Stimulated activated CD4-positive, alpha-beta T cell treated with anti-CD3 and anti-CD28 coated beads, Interleukin-4, amount 100 ng/mL, for 1 hour (primary cell): ENCODE results near the gene ARID1B.

Experiments
- DNase-seq: peaks from one replicate; pipeline ENCODE4 v3.0.0-alpha.2; 2020

Gene ARID1B

GRCh38 chr6:157063176-157063905, 286.2 kb downstream of the ARID1B start:
- DNase-seq = no peak

DNA sequence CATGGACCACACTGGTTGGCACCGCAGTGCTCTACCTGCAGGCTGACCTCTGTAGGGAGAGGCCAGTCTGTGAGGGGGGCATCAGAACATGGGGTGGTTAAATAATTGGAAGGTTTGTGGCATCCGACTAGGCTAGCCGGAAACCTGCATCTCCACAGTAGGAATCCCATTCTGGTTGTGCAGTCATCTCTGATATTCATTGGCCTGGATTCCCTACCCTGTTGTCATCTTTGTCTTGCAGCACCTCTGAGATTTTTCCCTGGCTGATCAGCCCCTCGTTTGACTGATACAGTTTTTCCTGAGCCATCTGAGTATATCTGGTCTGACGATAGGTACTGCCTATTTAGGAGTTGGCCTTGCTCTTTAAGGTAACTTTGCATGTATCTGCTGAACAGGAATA, 286.7 kb downstream of the ARID1B start:
- no peak for DNase-seq

DNA sequence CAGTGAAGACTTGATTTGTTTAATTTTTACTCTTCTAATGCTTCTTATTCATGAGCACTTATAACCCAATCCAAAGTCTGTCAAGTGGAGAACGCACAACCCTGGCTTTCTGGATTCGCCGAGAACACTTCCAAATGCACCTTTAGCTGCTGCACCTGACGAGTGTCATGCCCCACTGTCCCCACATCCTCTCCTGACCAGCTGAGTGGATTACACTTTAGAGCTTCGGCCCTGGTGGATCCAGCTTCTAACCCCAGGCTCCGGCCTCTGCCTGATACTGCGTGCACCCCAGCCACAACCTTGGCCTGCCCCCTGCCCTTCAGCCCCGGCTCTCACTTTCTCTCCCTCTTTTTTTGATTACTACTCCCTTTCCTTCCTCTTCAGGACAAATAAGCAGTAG, 287.3 kb downstream of the ARID1B start:
- no peak for DNase-seq

GRCh38 chr6:157065366-157065765, 288.2 kb downstream of the ARID1B start:
- no peak for DNase-seq

DNA sequence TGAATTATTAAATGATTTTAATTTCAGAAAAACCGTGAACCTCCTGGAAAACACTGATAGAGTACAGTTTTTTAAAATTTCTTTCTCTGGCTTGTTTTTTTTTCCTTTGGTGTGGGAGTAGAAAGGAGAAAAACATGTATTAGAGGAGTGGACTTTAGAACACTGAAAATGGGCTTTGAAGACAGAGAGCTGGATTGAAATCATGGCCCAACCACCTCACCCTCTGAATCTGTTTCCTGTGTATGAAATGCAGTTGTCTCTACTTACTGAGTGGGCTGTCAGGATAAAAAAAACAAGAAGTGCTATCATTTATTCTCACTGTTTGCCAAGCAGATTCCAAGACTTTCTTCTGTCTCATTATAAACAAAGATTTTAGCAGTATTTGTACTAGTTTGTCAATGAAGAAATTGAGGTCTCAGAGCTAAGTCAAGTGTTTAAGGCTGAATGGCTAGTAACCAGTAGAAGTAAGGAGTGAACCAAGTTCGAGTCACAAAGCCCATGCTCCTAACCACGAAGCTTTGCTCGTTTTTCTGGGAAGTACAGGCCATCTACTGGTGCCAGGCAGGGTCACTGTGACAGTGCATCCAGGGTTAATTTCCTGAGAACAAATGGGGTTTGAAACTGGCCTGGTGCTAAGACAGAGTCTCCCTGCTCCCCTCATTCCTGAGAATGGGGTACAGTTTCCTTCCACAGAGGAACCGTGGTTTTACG, 289.8 kb downstream of the ARID1B start:
- no peak for DNase-seq

- no peak for DNase-seq
Measured at GRCh38 chr6:157067507-157067906, 290.3 kb downstream of the ARID1B start.

DNA sequence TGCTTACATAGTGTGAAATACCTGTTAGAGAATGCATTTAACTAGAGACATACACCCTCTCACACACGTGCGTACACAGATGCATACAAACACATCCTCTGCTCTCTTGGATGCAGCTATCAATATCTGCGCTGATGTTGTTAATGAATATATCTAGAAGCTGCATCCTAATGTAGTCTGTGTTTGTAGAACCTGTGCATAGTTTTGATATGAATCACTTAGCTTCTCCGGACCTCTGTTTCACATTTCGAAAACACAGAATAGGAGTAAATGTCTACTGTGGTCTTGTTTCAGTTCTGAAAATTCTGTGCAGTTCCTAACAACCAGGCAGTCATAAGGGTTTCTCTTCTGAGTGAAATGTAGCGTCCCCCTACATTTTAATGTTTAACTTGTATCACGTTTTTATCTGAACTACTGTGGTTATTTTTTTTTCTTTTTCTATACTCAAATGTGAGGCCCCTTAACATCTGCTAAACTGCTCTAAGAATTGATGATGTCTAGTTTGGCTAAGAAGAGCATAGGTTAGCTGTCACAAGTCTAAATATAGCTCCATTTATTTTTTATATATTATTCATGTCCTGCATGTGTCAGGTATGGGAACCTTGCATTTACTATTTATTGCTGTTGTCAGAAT, 291.6 kb downstream of the ARID1B start:
- DNase-seq = no peak

DNA sequence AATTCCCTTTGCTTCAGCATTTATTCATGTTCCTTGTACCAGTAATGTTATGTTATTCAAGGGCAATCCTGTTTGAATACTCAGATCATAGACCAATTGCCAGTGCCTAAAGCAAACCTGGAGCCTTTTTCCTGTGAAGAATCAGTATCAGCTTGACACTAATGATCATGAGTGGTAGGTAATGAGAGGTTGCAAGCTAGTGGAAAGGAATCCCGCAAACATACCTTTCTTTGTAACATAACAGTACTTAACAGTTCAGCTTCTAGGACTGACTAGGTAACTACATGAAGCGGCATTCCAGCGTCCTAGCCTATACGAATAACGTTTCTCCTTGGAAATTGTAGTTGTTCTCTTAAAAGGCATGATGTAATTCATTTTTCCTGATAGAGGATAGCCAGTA, 292.4 kb downstream of the ARID1B start:
- DNase-seq = no peak

DNA sequence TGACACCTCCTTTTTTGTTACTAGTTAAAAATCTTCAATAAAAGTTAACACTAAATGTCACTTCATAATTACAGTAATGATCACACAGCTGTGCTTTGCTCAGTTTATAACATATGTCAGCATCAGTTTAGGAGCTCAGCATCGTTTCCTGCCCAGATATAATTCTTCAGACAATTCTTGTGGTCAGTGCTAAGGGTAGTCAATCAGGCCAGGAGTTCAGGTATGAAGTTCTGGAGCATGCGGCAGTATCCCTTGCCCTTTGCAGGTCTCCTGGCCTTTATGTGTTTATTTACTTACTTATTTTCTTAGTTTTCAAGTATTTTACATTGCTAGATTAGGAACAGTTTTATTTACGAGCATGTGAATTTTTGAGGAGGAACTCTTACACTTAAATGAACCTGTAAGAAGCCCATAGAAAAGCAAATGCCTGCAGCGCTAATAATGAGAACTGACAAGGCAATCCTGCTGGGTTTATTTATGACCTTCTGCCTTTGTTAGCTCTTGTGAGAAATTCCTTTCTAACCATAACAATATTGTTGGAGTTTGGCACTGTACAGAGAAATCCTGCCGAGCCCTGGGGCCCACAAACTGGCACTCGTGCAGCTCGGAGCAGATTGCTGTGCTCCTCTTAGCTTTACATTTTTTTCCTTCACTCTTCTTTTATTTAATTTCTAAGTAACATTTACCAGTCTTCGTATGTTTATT, 293.4 kb downstream of the ARID1B start:
- no peak for DNase-seq

DNA sequence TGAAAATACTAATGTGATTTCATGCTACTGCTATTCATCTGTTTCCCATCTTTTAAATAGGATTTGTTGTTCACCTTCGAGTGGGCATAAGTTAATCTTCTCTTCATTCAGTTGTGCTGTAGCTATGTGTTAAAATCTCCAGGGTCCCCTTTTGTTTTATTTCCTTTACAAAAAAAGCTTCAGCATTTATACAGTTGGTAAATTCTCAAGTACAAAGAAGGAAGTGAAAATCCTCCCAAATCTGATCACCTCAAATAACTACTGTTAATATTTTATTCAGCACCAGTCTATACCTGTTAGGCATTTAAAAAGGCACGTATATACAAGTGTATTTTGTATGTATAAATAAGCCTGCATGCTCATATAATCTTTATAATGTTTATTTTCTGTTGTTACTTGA, 294.9 kb downstream of the ARID1B start:
- no peak for DNase-seq

DNA sequence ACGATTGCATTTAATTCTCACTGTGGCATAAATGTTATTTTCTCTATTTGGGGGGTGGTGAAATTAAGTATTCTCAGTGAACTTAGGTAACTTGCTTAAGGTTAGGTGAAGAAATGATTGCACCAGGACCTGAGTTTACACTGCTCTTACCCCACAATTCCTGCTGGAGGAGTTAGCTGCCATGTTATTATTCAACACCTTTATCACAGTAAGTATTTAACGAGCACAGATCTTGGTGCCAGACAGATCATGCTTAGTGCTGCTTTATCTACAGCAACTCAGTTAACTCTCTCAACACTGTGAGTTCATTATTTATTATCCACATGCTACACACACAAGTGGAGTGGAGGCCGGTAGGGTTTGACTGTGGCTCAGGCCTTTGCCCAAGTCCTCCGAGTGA, 296.4 kb downstream of the ARID1B start:
- no peak for DNase-seq

DNA sequence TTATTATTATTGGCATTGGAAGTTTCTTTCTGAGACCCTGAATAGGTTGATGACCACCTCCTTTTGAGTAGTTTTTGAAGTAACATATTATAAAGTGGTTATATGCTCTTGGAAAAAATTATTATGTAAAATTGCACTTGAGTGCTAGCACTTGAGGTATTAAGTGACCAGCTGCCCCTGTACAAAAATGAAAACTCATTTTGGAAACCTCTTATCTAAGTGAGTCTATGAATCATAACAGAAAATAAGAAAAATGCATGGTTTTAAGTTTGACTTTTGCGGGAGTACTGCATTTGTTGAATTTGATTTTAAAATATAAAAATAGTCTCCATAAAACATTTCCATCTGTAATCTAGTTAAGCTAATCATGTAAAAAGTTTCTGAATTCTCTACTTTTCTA, 297.8 kb downstream of the ARID1B start:
- no peak for DNase-seq

GRCh38 chr6:157075549-157076450, 298.6 kb downstream of the ARID1B start:
- DNase-seq = no peak

- no peak for DNase-seq
Measured at GRCh38 chr6:157076451-157076822, 299.3 kb downstream of the ARID1B start.

DNA sequence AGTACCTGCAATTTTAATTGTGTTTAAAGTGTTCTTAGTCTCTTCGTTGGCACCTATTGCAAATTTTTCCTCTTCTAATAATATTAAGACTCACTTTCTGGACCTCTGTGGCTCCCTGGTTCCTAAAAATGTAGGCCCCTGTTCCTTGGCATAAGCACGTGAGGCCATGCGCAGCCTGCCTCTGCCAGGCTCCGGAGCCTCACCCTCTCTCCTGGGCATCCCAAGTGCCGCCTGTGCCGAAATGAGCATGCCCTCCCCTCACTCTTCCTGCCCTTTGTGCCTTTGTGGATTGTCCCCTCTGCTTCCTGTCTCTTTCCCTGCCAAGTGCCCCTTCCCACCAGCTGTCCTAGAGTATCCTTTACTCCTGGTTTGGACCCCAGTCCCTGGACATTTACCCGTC, 300.1 kb downstream of the ARID1B start:
- no peak for DNase-seq

GRCh38 chr6:157078326-157078725, 301.1 kb downstream of the ARID1B start:
- no peak for DNase-seq

DNA sequence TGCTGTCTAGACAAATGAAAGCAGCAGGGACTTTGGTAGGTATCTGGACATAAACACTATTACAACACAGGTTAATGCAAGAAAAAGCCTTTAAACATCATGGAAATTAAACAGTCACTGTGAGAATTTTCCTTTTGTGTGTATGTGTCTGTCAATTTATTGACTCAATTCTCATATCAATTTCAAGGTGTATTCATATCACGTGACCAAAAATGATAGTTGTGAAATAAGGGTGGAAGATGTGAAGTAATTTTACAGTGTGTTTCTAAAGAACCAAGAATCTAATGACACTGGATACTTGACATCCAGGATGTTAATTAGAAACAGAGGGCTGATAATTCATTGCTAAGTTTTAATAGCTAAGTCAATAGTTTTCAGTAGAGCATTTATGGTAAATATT, 302.1 kb downstream of the ARID1B start:
- no peak for DNase-seq

DNA sequence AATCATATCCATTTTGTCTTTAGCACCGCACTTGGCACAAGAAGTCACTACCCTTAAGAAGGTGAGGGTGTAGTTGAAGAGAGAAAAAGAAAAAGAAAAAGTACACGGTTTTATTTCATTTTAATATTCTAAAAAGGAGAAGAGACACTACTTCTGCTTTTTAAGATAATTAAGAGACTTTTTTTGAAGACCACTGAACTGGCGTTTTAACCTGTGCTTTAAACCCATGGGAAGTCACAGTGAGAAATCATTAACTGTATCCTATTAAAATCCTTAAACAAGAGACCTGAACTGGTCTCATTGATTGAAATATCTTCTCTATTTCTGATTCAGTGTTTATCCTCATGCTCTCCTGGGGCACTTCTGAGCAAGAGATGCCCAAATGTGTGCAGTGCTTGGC, 302.6 kb downstream of the ARID1B start:
- no peak for DNase-seq

- DNase-seq = no peak
Measured at GRCh38 chr6:157080986-157081391, 303.8 kb downstream of the ARID1B start.

DNA sequence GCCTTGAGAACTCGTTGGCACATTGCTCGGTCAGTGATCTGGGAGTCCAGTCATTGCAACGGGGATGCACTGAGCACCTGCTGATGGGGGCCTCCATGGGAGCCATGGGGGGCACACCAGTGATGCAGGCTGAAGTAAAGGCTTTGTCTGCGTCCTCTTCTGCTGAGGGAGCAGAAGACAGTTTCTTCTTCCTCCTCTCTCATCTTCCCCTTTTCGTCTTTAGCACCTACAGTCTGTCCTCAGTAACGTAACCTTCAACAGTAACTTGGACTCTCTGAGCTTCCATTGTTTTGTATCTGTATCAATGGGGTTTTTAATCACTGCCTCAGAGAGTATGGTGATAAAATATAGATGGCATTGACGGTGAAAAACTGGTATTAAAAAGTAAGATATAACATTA, 306.2 kb downstream of the ARID1B start:
- DNase-seq = no peak

- DNase-seq = no peak
Measured at GRCh38 chr6:157086632-157087031, 309.5 kb downstream of the ARID1B start.

DNA sequence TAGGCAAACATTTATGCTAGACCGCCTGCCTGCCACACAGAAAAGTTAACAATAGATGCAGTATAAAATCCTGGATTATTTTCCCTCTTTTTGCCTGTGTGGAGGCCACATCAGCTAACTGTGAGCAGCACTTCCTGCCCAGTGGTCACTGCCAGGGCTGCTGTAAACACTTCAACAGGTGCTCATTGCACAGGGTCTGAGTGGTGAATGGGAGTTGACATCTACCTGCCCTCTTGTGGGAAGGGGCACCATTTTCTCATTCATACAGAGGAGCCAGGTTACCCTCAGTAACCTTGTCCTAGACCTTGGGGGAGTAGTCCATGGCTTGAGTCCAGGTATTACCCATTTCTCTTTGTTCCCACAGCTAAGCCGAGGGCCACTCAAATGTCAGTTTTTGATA, 310.8 kb downstream of the ARID1B start:
- no peak for DNase-seq

- no peak for DNase-seq
Measured at GRCh38 chr6:157088841-157089240, 311.7 kb downstream of the ARID1B start.
